ENCODE data around the gene TAF4. TPM values are rescaled to one million over a fixed set of nuclear protein-coding genes. Genes with fewer than 3 reads are reported as not detected.

TAF4 gene
- total and polyA plus RNA-seq, 7 experiments from 2014 or later: 0.74 to 43.7 (median 20.8) TPM

GRCh38 chr20:62030357-62030756, 35.3 kb downstream of the TAF4 start:
- Mint-ChIP-seq H3K27ac (peak overlapping the region; percentile 84 to 99 (median 95)), H3K4me3 (peak overlapping the region; percentile 57 to 76 (median 66)), H3K36me3 (peaks cover 0 to 4% (median 0%) of the 10 kb centered on the region in 5 donors), H3K9me3 (peaks cover 0 to 4% (median 0%) of the 10 kb centered on the region in 11 donors), H3K27me3 (no peaks in the 10 kb centered on the region), H3K4me1 (peaks cover 44 to 84% (median 63%) of the 10 kb centered on the region in 7 donors)
- peaks cover 9 to 42% of the 10 kb centered on the region in 2 donors for H3K4me1 ChIP-seq (ENCODE audit: control insufficient read depth in 2 of 2, insufficient read depth in 2 of 2, low read length in 2 of 2)
- ChIA-PET CTCF (interaction anchor here (0.6 to 1.1 kb wide), 2 partner anchors 104 to 352 kb away, joined by 3 to 4 read pairs; no protein-coding TSS in a partner anchor), POLR2A (interaction anchor here (0.8 to 3.0 kb wide), 5 partner anchors 36 to 152 kb away, joined by 3 to 15 read pairs (median 4); partner anchors contain the start of genes LSM14B, MTG2, PSMA7 and SS18L1)
- no peaks in the 10 kb centered on the region for H3K27me3 ChIP-seq (ENCODE audit: control insufficient read depth in 2 of 2, insufficient read depth in 2 of 2, low read length in 2 of 2)
- H3K36me3 ChIP-seq (ENCODE audit: control insufficient read depth in 2 of 3, insufficient read depth in 3 of 3, low read length in 3 of 3): no peaks in the 10 kb centered on the region
- ATAC-seq (no peak), DNase-seq (no peak)
- intact Hi-C loops (cut with micrococcal nuclease): loop anchor here in 1 of 2 donors (1.0 kb wide), 1 partner anchor 208 kb away; the partner anchor contains the start of gene OSBPL2
- no peaks in the 10 kb centered on the region for H3K9me3 ChIP-seq (ENCODE audit: control insufficient read depth in 2 of 3, low read length in 3 of 3)
- H3K4me3 ChIP-seq (ENCODE audit: low read length): no peak overlapping the region
- peak overlapping the region; percentile 72 for H3K27ac ChIP-seq (ENCODE audit: low read depth, low read length)

- H3K27ac ChIP-seq (ENCODE audit: low read depth, low read length): peak overlapping the region; percentile 72
Observed at GRCh38 chr20:62029949-62030348, 35.7 kb downstream of the TAF4 start.

GRCh38 chr20:62029296-62029695, 36.4 kb downstream of the TAF4 start:
- POLR2A ChIA-PET: interaction anchor here (1.2 to 3.0 kb wide), 2 partner anchors 37 to 89 kb away, joined by 4 to 15 read pairs; partner anchors contain the start of gene TAF4
- H3K27ac Mint-ChIP-seq: peak overlapping the region in 8 of 9 donors; percentile 16 to 98 (median 74)
- H3K4me1 Mint-ChIP-seq: peaks cover 44 to 90% (median 69%) of the 10 kb centered on the region in 7 donors

More at GRCh38 chr20:62029949-62030348, 35.7 kb downstream of the TAF4 start:
- ChIA-PET CTCF (interaction anchor here (1.1 kb wide), 1 partner anchor 104 kb away, joined by 4 read pairs; no protein-coding TSS in a partner anchor), POLR2A (interaction anchor here (0.8 to 3.0 kb wide), 3 partner anchors 36 to 152 kb away, joined by 4 to 15 read pairs (median 4); partner anchors contain the start of genes MTG2 and TAF4)
- H3K4me3 ChIP-seq (ENCODE audit: low read length): no peak overlapping the region
- peaks cover 0 to 2% (median 0%) of the 10 kb centered on the region in 5 donors for H3K36me3 Mint-ChIP-seq
- H3K4me3 Mint-ChIP-seq: no peak overlapping the region
- peaks cover 9 to 42% of the 10 kb centered on the region in 2 donors for H3K4me1 ChIP-seq (ENCODE audit: control insufficient read depth in 2 of 2, insufficient read depth in 2 of 2, low read length in 2 of 2)
- DNase-seq: no peak
- no peaks in the 10 kb centered on the region for H3K9me3 ChIP-seq (ENCODE audit: control insufficient read depth in 2 of 3, low read length in 3 of 3)
- no peaks in the 10 kb centered on the region for H3K9me3 Mint-ChIP-seq
- no peaks in the 10 kb centered on the region for H3K27me3 Mint-ChIP-seq
- peak overlapping the region in 8 of 9 donors; percentile 84 to 99 (median 96) for H3K27ac Mint-ChIP-seq
- intact Hi-C loops (cut with micrococcal nuclease): loop anchor here (1.0 to 5.0 kb wide), 3 partner anchors 112 to 272 kb away; partner anchors contain the start of genes ADRM1 (in 1 of the 2), OSBPL2 (in 1 of the 2), PSMA7 (in 1 of the 2) and SS18L1 (in 1 of the 2)
- H3K4me1 Mint-ChIP-seq: peaks cover 44 to 84% (median 67%) of the 10 kb centered on the region in 7 donors
- H3K36me3 ChIP-seq (ENCODE audit: control insufficient read depth in 2 of 3, insufficient read depth in 3 of 3, low read length in 3 of 3): no peaks in the 10 kb centered on the region
- ATAC-seq: no peak
- no peaks in the 10 kb centered on the region for H3K27me3 ChIP-seq (ENCODE audit: control insufficient read depth in 2 of 2, insufficient read depth in 2 of 2, low read length in 2 of 2)

GRCh38 chr20:62028384-62028783, 37.3 kb downstream of the TAF4 start:
- ATAC-seq (no peak), DNase-seq (no peak)
- H3K9me3 Mint-ChIP-seq: no peaks in the 10 kb centered on the region
- POLR2A ChIA-PET: interaction anchor here (1.2 kb wide), 1 partner anchor 90 kb away, joined by 4 read pairs; no protein-coding TSS in a partner anchor
- no peaks in the 10 kb centered on the region for H3K9me3 ChIP-seq (ENCODE audit: control insufficient read depth in 2 of 3, low read length in 3 of 3)
- no peak overlapping the region for H3K4me3 Mint-ChIP-seq
- peaks cover 0 to 2% (median 0%) of the 10 kb centered on the region in 5 donors for H3K36me3 Mint-ChIP-seq
- peaks cover 45 to 87% (median 65%) of the 10 kb centered on the region in 7 donors for H3K4me1 Mint-ChIP-seq
- CTCF ChIA-PET: interaction anchor here (0.8 to 1.1 kb wide), 2 partner anchors 107 to 108 kb away, joined by 3 to 4 read pairs; no protein-coding TSS in a partner anchor
- peaks cover 9 to 42% of the 10 kb centered on the region in 2 donors for H3K4me1 ChIP-seq (ENCODE audit: control insufficient read depth in 2 of 2, insufficient read depth in 2 of 2, low read length in 2 of 2)
- H3K4me3 ChIP-seq (ENCODE audit: low read length): no peak overlapping the region
- H3K27ac ChIP-seq (ENCODE audit: low read depth, low read length): no peak overlapping the region
- intact Hi-C loops (cut with micrococcal nuclease): loop anchor here (5.0 kb wide), 2 partner anchors 114 to 274 kb away; partner anchors contain the start of genes ADRM1 (in 1 of the 2), PSMA7 (in 1 of the 2) and SS18L1 (in 1 of the 2)
- no peaks in the 10 kb centered on the region for H3K27me3 Mint-ChIP-seq
- H3K27me3 ChIP-seq (ENCODE audit: control insufficient read depth in 2 of 2, insufficient read depth in 2 of 2, low read length in 2 of 2): no peaks in the 10 kb centered on the region
- no peaks in the 10 kb centered on the region for H3K36me3 ChIP-seq (ENCODE audit: control insufficient read depth in 2 of 3, insufficient read depth in 3 of 3, low read length in 3 of 3)
- H3K27ac Mint-ChIP-seq: peak overlapping the region in 4 of 9 donors; percentile 28 to 98 (median 44)

More at GRCh38 chr20:62029296-62029695, 36.4 kb downstream of the TAF4 start:
- Mint-ChIP-seq H3K36me3 (peaks cover 0 to 2% (median 0%) of the 10 kb centered on the region in 5 donors), H3K4me3 (no peak overlapping the region), H3K27me3 (no peaks in the 10 kb centered on the region), H3K9me3 (no peaks in the 10 kb centered on the region)
- ATAC-seq (no peak), DNase-seq (no peak)
- intact Hi-C loops (cut with micrococcal nuclease): loop anchor here (5.0 kb wide), 2 partner anchors 113 to 273 kb away; partner anchors contain the start of genes ADRM1 (in 1 of the 2), PSMA7 (in 1 of the 2) and SS18L1 (in 1 of the 2)
- Histone ChIP-seq H3K36me3 (ENCODE audit: control insufficient read depth in 2 of 3, insufficient read depth in 3 of 3, low read length in 3 of 3) (no peaks in the 10 kb centered on the region), H3K27me3 (ENCODE audit: control insufficient read depth in 2 of 2, insufficient read depth in 2 of 2, low read length in 2 of 2) (no peaks in the 10 kb centered on the region), H3K27ac (ENCODE audit: low read depth, low read length) (no peak overlapping the region), H3K9me3 (ENCODE audit: control insufficient read depth in 2 of 3, low read length in 3 of 3) (no peaks in the 10 kb centered on the region), H3K4me1 (ENCODE audit: control insufficient read depth in 2 of 2, insufficient read depth in 2 of 2, low read length in 2 of 2) (peaks cover 9 to 42% of the 10 kb centered on the region in 2 donors), H3K4me3 (ENCODE audit: low read length) (no peak overlapping the region)
- CTCF ChIA-PET: interaction anchor here (0.8 to 1.1 kb wide), 2 partner anchors 106 to 107 kb away, joined by 3 to 4 read pairs; no protein-coding TSS in a partner anchor

- H3K9me3 ChIP-seq (ENCODE audit: control insufficient read depth in 2 of 3, low read length in 3 of 3): no peaks in the 10 kb centered on the region
- H3K9me3 Mint-ChIP-seq: no peaks in the 10 kb centered on the region
- H3K27ac ChIP-seq (ENCODE audit: low read depth, low read length): no peak overlapping the region
- H3K4me3 ChIP-seq (ENCODE audit: low read length): no peak overlapping the region
- peak overlapping the region in 3 of 9 donors; percentile 44 to 71 (median 61) for H3K27ac Mint-ChIP-seq
- peaks cover 0 to 2% (median 0%) of the 10 kb centered on the region in 5 donors for H3K36me3 Mint-ChIP-seq
- ATAC-seq (no peak), DNase-seq (no peak)
- H3K36me3 ChIP-seq (ENCODE audit: control insufficient read depth in 2 of 3, insufficient read depth in 3 of 3, low read length in 3 of 3): no peaks in the 10 kb centered on the region
- peaks cover 42 to 87% (median 64%) of the 10 kb centered on the region in 7 donors for H3K4me1 Mint-ChIP-seq
- CTCF ChIA-PET: interaction anchor here (1.1 kb wide), 1 partner anchor 108 kb away, joined by 3 read pairs; no protein-coding TSS in a partner anchor
- intact Hi-C loops (cut with micrococcal nuclease): loop anchor here (5.0 kb wide), 2 partner anchors 114 to 274 kb away; partner anchors contain the start of genes ADRM1 (in 1 of the 2), PSMA7 (in 1 of the 2) and SS18L1 (in 1 of the 2)
- H3K27me3 Mint-ChIP-seq: no peaks in the 10 kb centered on the region
- peaks cover 9 to 39% of the 10 kb centered on the region in 2 donors for H3K4me1 ChIP-seq (ENCODE audit: control insufficient read depth in 2 of 2, insufficient read depth in 2 of 2, low read length in 2 of 2)
- H3K27me3 ChIP-seq (ENCODE audit: control insufficient read depth in 2 of 2, insufficient read depth in 2 of 2, low read length in 2 of 2): no peaks in the 10 kb centered on the region
- POLR2A ChIA-PET: interaction anchor here (1.2 kb wide), 1 partner anchor 91 kb away, joined by 4 read pairs; no protein-coding TSS in a partner anchor
- H3K4me3 Mint-ChIP-seq: peak overlapping the region in 1 of 10 donors; percentile 24
Observed at GRCh38 chr20:62027698-62028321, 37.9 kb downstream of the TAF4 start.

- no peak for DNase-seq
- H3K4me1 Mint-ChIP-seq: peaks cover 36 to 83% (median 63%) of the 10 kb centered on the region in 7 donors
- POLR2A ChIA-PET: interaction anchor here (0.5 to 1.6 kb wide), 3 partner anchors 39 to 122 kb away, joined by 3 to 8 read pairs (median 6); partner anchors contain the start of gene LSM14B
Observed at GRCh38 chr20:62027116-62027515, 38.6 kb downstream of the TAF4 start.

More at GRCh38 chr20:62027116-62027515, 38.6 kb downstream of the TAF4 start:
- H3K36me3 Mint-ChIP-seq: peaks cover 0 to 2% (median 0%) of the 10 kb centered on the region in 5 donors
- no peak for ATAC-seq
- intact Hi-C loops (cut with micrococcal nuclease): loop anchor here (5.0 kb wide), 2 partner anchors 115 to 275 kb away; partner anchors contain the start of genes ADRM1 (in 1 of the 2), PSMA7 (in 1 of the 2) and SS18L1 (in 1 of the 2)
- CTCF ChIA-PET: interaction anchor here (1.0 to 1.9 kb wide), 2 partner anchors 16 to 111 kb away, joined by 3 to 6 read pairs; no protein-coding TSS in a partner anchor
- no peaks in the 10 kb centered on the region for H3K9me3 Mint-ChIP-seq
- Histone ChIP-seq H3K36me3 (ENCODE audit: control insufficient read depth in 2 of 3, insufficient read depth in 3 of 3, low read length in 3 of 3) (no peaks in the 10 kb centered on the region), H3K4me3 (ENCODE audit: low read length) (no peak overlapping the region), H3K9me3 (ENCODE audit: control insufficient read depth in 2 of 3, low read length in 3 of 3) (no peaks in the 10 kb centered on the region), H3K4me1 (ENCODE audit: control insufficient read depth in 2 of 2, insufficient read depth in 2 of 2, low read length in 2 of 2) (peaks cover 9 to 32% of the 10 kb centered on the region in 2 donors), H3K27ac (ENCODE audit: low read depth, low read length) (no peak overlapping the region), H3K27me3 (ENCODE audit: control insufficient read depth in 2 of 2, insufficient read depth in 2 of 2, low read length in 2 of 2) (no peaks in the 10 kb centered on the region)
- peak overlapping the region in 7 of 9 donors; percentile 35 to 88 (median 61) for H3K27ac Mint-ChIP-seq
- H3K4me3 Mint-ChIP-seq: peak overlapping the region in 1 of 10 donors; percentile 24
- no peaks in the 10 kb centered on the region for H3K27me3 Mint-ChIP-seq

Measured in naive thymus-derived CD4-positive, alpha-beta T cell (primary cell).